ENCODE data around the gene LZIC.

DNA sequence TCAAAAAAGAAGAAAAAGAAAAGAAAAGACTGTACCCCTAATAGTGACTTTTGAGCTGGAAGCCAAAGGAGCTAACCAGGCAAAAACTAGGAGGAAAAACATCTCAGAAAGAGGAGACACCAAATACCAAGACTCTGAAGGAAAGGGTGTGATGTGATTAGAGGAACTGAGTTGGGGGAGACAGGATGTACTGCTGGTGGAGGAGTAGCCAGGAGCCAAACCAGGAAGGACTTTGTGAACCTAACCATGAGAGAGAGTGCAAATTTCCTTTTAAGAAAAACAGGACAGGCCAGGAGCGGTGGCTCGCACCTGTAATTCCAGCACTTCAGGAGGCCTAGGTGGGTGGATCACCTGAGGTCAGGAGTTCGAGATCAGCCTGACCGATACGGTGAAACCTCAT, 49.7 kb upstream of the LZIC start:
- TF ChIP-seq CTCF (IDR thresholded peaks at IDR 0.05), result no peak
- no peak for TF ChIP-seq POLR2A (IDR thresholded peaks at IDR 0.05)

All from esophagus squamous epithelium (tissue), 4 donors.